ENCODE results near the gene CD2.

Gene CD2

DNA sequence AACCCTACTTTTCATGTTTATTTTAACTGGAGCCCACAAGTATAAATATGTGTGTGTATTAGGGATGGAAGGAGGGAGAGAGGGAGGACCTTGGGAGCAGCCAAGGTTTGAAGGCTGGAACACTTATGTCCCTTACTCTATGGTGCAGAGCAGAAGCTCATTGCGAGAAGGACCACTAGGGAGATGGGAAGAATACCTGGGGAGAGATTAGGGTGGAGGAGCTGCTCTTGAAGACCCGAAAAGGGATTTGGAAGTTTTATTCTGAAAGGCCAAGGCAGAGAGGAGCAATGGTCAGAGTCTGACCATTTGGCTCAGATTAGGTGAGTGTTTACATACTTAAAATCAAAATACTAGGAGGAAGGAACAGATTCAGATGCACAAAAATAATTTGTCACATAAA, 8.1 kb downstream of the CD2 start:
- DNase-seq = no peak

DNA sequence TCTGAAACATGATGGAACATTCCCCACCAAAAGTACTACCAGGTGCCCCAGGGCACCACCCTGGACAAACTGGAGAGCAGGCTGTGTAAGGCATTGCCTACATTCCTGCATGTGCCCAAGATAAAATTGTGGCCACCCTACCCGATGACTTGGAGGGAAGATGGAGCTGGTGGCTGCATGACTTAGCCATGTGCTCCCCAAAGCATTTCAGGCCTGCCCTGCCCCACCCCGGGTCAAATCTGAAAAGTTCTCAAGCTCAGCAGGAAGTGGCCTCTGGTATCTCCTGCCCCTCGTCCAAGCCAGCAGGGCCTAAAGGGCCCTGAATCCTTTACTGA, 8.5 kb downstream of the CD2 start:
- DNase-seq = no peak

DNA sequence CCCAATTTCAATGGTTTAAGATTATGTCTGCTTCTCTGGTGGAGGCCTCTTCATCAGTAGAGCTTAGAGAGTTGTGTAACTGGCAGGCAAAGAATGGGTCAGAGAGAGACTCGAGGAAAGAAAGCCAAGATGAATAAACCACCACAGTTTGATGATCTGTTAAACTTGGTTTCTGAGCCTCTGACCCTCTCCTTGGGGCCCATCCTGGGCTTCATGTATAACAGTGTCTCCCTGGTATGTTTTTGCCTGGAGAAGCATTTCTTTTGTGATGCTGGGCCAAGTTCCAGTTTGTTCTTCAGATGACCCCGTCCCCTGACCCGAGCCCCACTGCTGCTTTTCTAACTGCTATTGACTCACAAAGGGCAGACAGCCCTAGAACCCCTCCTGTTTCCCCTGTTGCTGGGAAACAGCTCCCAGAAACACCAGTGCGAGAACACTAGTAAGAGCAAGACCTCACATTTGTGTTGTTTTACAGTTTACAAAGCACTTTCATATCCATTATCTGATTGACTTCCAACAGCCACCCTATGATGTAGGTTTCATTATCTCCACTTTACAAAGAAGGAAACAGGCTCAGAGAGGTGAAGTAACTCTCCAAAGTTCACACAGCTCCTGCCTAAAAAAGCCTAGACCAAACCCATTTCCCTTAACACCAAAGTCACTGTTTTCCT, 9.0 kb downstream of the CD2 start:
- no peak for DNase-seq

GRCh38 chr1:116763787-116764465, 9.7 kb downstream of the CD2 start:
- no peak for DNase-seq

- DNase-seq = no peak
Measured at GRCh38 chr1:116764466-116764898, 10.3 kb downstream of the CD2 start.

DNA sequence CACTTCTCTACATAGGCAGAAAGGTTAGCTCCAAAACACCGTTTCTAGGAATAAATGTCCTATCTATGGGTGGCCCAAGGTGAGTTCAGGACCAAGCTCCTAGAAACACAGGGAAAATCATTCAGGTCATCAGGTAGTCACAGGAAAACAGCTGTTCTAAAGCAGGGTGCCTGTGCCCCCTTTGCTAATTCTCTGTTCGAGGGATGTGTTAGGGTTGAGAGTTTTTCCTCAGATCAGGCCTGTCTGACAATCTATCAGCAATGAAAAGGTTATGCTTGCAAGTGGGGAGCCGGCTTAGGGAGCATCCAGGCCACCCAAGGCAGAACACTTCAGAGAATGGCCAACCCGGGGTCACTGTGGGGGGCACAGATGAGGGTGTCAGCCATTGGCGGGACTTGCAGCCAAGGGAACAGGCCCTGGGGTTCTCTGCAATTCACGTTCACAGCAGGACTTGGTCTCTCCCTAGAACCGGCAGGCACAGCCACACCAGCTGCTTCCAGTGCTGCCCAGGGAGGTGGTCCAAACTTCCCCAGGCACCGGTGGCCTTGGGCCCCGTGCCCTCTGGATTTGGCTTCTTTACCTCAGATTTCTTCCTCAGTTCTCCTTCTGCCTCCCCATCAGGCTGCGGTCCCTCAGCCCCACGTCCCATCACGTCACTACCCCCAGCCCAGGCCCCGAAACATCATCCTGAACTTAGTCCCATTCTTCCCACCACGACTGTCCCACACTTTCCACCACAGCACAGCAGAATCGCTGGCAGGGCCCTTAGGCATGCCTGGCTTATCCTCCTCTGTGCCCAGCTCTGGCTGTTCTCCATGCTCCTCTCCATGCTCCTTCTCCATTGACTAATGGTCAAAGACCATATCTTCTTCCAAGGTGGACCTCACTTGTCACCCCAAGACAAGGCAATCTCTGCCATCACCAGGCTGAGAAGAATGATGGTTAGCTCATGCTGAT, 11.0 kb downstream of the CD2 start:
- DNase-seq = no peak

DNA sequence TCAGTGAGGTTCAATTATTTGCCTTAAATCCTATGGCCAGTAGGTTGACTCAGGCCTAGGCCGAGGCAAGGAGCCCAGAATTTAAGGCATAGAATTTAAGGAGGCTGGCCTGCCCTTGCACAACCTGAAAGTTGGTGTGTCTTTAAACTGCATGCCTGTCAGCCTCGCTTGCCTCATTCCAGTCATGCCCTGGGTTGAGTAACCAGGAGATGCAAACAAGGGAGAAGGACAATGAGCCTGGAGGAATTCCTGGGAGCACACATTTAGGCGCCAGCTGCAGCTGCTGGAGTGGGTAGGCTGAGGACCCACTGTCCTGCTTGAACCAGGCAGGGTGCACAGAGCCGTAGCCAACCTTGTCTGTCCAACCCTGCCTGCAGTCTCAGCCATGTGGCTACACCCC, 11.7 kb downstream of the CD2 start:
- no peak for DNase-seq

DNA sequence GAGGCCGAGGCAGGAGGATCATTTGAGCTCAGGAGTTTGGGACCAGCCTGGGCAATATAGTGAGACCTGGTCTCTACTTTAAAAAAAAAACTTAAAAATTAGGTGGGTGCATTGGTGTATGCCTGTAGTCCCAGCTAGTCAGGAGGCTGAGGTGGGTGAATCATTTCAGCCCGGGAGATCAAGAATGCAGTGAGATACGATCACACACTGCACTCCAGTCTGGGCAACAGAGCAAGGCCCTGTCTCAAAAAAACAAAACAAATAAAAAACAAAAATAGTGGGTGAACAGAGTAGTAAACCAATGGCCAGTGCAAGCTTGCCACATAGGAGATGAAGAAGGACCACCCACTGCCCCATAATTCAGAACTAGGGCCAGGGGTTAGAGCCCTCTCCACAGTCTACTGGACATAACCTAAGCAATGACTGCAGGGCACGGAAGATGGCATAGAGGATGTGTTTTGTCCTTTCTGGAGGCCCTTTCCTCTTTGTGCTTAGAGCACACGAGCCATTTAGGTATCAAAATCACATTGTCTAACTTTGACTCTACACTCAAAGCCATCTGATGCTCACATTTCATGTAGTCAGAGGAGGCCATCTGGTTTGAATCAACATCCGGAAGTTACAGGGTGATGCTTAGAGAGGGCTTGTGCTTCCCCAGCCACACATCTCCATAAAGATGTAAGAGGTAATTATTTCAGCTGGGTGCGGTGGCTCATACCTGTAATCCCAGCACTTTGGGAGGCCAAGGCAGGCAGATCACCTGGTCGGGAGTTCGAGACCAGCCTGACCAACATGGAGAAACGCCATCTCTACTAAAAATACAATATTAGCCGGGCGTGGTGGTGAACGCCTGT, 12.6 kb downstream of the CD2 start:
- no peak for DNase-seq

DNA sequence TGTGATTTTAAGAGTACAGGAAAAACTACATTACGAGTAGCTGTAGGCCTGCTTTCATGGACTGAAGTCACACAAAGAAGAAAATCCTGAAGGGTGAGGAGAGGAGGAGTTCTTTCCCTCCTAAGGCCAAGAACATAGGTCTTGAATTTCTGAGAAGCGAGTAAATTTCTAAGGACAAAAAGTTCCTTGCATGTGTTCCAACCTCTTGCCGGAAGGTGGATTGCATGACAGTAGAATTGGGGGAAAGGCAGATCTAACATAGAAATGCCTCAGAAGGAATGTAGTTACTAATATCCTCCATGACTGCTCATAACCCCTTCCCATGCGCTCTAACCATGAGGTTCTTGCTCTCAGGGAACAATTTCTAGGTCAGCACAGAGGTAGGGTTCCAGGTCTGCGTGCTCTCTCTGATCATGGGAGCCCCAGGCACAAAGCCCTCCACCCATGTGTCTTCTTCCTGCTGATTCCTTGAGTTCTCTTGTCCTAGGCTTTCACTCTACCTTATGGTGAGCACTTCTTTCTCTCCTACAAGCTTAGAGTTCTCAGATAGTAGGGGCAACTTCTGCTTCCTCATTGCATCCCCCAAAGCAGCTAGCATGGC, 13.7 kb downstream of the CD2 start:
- no peak for DNase-seq

DNA sequence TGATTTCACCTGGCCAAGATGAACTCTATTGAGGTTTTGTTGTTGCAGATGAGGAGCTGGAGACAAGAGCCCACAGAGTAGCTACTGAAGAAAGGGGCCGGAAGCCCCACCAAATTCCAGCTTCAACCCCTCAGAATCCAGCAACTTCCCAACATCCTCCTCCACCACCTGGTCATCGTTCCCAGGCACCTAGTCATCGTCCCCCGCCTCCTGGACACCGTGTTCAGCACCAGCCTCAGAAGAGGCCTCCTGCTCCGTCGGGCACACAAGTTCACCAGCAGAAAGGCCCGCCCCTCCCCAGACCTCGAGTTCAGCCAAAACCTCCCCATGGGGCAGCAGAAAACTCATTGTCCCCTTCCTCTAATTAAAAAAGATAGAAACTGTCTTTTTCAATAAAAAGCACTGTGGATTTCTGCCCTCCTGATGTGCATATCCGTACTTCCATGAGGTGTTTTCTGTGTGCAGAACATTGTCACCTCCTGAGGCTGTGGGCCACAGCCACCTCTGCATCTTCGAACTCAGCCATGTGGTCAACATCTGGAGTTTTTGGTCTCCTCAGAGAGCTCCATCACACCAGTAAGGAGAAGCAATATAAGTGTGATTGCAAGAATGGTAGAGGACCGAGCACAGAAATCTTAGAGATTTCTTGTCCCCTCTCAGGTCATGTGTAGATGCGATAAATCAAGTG, 14.3 kb downstream of the CD2 start:
- DNase-seq = no peak

GRCh38 chr1:116769104-116769452, 14.8 kb downstream of the CD2 start:
- no peak for DNase-seq

- no peak for DNase-seq
Measured at GRCh38 chr1:116769561-116769977, 15.3 kb downstream of the CD2 start.

DNA sequence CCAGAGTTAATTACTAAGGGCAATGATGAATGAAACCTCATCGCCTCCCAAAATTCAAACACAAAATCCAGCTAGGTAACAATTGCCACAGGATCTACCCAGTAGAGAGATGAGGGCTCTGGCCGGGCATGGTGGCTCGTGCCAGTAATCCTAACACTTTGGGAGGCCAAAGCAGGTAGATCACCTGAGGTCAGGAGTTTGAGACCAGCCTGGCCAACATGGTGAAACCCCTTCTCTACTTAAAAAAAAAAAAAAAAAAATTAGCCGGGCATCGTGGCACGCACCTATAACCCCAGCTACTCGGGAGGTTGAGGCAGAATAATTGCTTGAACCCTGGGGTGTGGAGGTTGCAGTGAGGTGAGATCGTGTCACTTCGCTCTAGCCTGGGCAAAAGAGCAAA, 15.8 kb downstream of the CD2 start:
- no peak for DNase-seq

- no peak for DNase-seq
Measured at GRCh38 chr1:116770625-116771024, 16.4 kb downstream of the CD2 start.

DNA sequence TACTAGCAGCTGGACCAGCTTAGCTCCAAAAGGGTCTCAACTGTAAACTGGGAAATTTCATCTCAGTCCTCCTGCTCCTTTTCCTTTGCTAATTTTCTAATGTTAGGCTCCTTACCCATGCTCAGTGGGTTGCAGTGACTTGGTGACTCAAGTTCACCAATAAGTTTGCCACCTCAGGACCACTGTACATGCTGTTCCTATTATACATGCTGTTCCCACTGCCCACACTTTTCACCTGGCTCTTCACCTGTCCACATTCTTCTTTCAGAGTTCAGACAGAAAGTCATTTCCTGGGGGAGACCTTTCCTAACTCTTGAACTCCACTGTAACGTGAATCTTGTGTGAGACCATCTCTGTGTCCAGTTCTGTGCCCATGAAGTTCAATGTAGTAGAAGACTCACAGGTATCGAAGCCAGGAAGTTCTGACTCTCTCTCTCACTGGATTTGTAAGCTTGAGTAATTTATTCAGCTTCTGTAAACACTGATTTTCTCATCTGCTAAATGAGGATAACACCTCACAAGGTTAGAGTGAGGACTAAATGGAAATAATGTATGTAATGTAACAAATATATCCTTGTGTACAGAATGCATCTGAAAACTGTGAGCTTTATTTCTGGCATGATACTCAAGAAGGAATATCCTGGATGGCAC, 17.9 kb downstream of the CD2 start:
- no peak for DNase-seq

- no peak for DNase-seq
Measured at GRCh38 chr1:116772648-116773045, 18.4 kb downstream of the CD2 start.

DNA sequence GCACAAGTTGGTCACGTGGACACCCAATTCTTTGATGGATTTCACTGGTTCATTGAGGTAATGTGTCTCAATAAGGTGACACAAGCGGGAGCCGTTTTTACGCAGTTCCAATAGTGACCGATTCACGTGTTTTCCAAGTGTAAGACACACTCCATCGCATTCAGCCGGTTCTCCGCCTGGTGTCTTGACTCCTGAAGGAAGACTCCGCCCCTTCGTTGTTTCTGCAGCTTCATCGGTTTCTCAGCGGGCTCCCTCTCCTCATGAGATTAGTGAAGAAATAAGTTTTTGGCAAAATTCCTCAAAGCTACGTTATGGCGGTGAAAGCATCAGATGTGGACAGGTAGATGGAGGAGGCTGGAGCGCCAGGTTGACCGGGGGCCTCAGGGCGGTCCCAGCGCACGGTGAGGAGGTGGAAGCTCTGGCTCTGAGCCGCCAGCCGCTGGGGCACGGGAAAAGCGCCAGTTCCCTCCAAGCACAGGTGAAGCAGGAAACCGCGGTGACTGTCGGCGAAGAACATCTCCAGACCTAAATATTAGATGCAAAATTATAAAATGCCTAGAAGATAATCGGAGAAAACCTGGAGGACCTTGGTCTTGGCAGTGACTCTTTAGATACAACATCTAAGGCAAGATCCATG, 21.0 kb downstream of the CD2 start:
- DNase-seq = no peak

- DNase-seq = no peak
Measured at GRCh38 chr1:116777831-116778830, 23.9 kb downstream of the CD2 start.

- DNase-seq = no peak
Measured at GRCh38 chr1:116781034-116781433, 26.8 kb downstream of the CD2 start.

GRCh38 chr1:116785006-116785405, 30.8 kb downstream of the CD2 start:
- no peak for DNase-seq
